K562 (cell line): ENCODE results near the gene GPS2. TPM values are rescaled to one million over a fixed set of nuclear protein-coding genes. Genes with fewer than 3 reads are reported as not detected.

Experiments
- GABPB1 ChIP-seq: sonication (generic); formaldehyde crosslinking; IDR thresholded peaks from 2 replicates; pipeline ENCODE4 v1.8.0; 2022; ENCODE audit warnings: mild to moderate bottlenecking, missing genetic modification reagents
- NFATC3 ChIP-seq: fragments of 450-650 bp; IDR thresholded peaks from 2 replicates; pipeline ENCODE4 v1.6.1; 2017; ENCODE audit warnings: mild to moderate bottlenecking
- NFIC ChIP-seq: fragments of 450-650 bp; IDR thresholded peaks from 2 replicates; pipeline ENCODE4 v1.6.1; 2017; ENCODE audit warnings: mild to moderate bottlenecking, inconsistent platforms
- NR2C1 ChIP-seq, 2 experiments: fragments of 450-650 bp; IDR thresholded peaks; 2 replicates each; pipeline ENCODE4 v1.6.1; 2017; ENCODE audit warnings: mild to moderate bottlenecking in 2 of 2, antibody characterized with exemption in 1 of 2, inconsistent platforms in 1 of 2, missing compliant biosample characterization in 1 of 2, missing genetic modification characterization in 1 of 2
- PHF8 ChIP-seq: fragments of 200-600 bp; sonication (generic); IDR thresholded peaks from 2 replicates; pipeline ENCODE4 v1.6.1; 2012; ENCODE audit warnings: mixed run types, mild to moderate bottlenecking, inconsistent platforms, low read length, moderate library complexity, borderline replicate concordance
- polyA plus RNA-seq, 8 experiments: library from polyadenylated mRNA; depleted of rRNA in 4 of 8; stranded (reverse) in 5 of 8; unstranded in 3 of 8; fragments of >200 nt; fragmentation: Nextera tagmentation in 2 of 8; fragmentation: Illumina TruSeq in 1 of 8; extraction: Ambion mirVana in 2 of 8; extraction: Trizol in 1 of 8; gene quantifications; 2 replicates each; pipeline versions ENCODE4 v1.2.1 to v1.2.3, GENCODE V29; 2011 to 2014; ENCODE audit warnings: inconsistent platforms in 1 of 8, missing spikeins in 1 of 8
- total RNA-seq, 7 experiments: library from RNA; depleted of rRNA in 6 of 7; stranded (reverse); fragments of >200 nt in 6 of 7; fragmentation: Illumina TruSeq in 2 of 7; extraction: Trizol in 2 of 7; gene quantifications; 2 replicates each; pipeline versions ENCODE4 v1.2.1 to v1.2.3, GENCODE V29; 2011 to 2021; ENCODE audit warnings: low replicate concordance in 1 of 7
- TF ChIP-seq, protein P1 (sequence below), 2 experiments: IDR thresholded peaks; 2 replicates each; pipeline ENCODE4 v1.6.1; 2012; ENCODE audit warnings: improper control_type of control experiment in 2 of 2, low read depth in 2 of 2, low read length in 2 of 2, borderline replicate concordance in 1 of 2
- TF ChIP-seq, protein P2 (sequence below): sonication (generic); formaldehyde crosslinking; IDR thresholded peaks from 2 replicates; pipeline ENCODE4 v1.8.0; 2022; ENCODE audit warnings: mild to moderate bottlenecking, missing genetic modification reagents
- TF ChIP-seq, protein P3 (sequence below): IDR thresholded peaks from 2 replicates; pipeline ENCODE4 v1.6.1; 2012; ENCODE audit warnings: low read depth, low read length, improper control_type of control experiment, borderline replicate concordance
- TF ChIP-seq, protein P4 (sequence below): sonication (generic); formaldehyde crosslinking; IDR thresholded peaks from 2 replicates; pipeline ENCODE4 v1.9.0; 2022; ENCODE audit warnings: mild to moderate bottlenecking, missing genetic modification reagents
- TF ChIP-seq, protein P5 (sequence below), 2 experiments: fragments of 450-650 bp; formaldehyde crosslinking in 1 of 2; IDR thresholded peaks; 2 replicates each; pipeline versions ENCODE4 v1.4.0 to v1.6.1; 2014 to 2020; ENCODE audit warnings: mild to moderate bottlenecking in 2 of 2, borderline replicate concordance in 1 of 2, low read depth in 1 of 2

GPS2 gene
- total and polyA plus RNA-seq, 9 of the 15 experiments (the other 6 are each of a cell fraction or from before 2014, with no cell fraction given), result 18.3 to 75.7 (median 37.0) TPM

DNA sequence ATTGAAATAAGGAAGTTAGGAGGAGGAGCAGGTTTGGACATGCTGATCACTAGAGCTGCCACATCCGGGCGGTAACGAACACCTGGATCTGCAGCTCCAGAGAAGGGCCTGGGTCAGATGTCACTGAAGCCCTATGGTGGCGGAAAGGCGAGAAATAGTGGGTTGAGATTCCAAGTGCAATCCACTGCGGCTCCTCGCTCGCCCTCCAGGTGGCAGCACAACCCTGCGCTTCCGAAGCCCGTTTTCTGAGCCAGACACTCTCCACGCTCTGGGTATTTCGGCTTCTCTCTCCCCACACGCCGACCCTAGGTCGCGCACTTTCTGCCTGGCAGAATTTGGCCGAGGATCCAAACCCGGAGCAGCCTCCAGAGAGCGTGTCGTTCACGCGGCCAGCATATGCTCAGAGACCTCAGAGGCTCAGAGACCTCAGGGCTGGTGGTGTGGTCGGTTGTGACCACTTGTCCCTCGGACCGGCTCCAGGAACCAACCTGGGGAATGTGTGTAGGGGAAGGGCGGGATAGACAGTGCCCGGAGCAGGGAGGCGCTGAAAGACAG is 34.6 kb downstream of the GPS2 start (continued):
- TF ChIP-seq PHF8 (0 out of 2 replicates have a peak, but pooled peaks have one; percentile 17), NFIC (peak; percentile 58), NFATC3 (no peak), GABPB1 (CRISPR knock-in tag) (peak; percentile 71; the same call in 1 of the 2 replicates), NR2C1 (IDR thresholded peaks at IDR 0.05) (peak; percentile 35; the same call in 1 of the 2 replicates), NR2C1 (tag; IDR thresholded peaks at IDR 0.05) (no peak)
- TF ChIP-seq, protein P1, sequence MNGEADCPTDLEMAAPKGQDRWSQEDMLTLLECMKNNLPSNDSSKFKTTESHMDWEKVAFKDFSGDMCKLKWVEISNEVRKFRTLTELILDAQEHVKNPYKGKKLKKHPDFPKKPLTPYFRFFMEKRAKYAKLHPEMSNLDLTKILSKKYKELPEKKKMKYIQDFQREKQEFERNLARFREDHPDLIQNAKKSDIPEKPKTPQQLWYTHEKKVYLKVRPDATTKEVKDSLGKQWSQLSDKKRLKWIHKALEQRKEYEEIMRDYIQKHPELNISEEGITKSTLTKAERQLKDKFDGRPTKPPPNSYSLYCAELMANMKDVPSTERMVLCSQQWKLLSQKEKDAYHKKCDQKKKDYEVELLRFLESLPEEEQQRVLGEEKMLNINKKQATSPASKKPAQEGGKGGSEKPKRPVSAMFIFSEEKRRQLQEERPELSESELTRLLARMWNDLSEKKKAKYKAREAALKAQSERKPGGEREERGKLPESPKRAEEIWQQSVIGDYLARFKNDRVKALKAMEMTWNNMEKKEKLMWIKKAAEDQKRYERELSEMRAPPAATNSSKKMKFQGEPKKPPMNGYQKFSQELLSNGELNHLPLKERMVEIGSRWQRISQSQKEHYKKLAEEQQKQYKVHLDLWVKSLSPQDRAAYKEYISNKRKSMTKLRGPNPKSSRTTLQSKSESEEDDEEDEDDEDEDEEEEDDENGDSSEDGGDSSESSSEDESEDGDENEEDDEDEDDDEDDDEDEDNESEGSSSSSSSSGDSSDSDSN (IDR thresholded peaks at IDR 0.05; ENCODE audit: borderline replicate concordance in 1 of 2, low read depth in 2 of 2, low read length in 2 of 2), result 0 out of 4 replicates have a peak, but pooled peaks have one; percentile 43 to 52
- TF ChIP-seq, protein P2, sequence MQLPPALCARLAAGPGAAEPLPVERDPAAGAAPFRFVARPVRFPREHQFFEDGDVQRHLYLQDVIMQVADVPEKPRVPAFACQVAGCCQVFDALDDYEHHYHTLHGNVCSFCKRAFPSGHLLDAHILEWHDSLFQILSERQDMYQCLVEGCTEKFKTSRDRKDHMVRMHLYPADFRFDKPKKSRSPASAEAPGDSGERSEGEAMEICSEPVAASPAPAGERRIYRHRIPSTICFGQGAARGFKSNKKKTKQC (CRISPR knock-in tag), result peak; percentile 86
- TF ChIP-seq, protein P3, sequence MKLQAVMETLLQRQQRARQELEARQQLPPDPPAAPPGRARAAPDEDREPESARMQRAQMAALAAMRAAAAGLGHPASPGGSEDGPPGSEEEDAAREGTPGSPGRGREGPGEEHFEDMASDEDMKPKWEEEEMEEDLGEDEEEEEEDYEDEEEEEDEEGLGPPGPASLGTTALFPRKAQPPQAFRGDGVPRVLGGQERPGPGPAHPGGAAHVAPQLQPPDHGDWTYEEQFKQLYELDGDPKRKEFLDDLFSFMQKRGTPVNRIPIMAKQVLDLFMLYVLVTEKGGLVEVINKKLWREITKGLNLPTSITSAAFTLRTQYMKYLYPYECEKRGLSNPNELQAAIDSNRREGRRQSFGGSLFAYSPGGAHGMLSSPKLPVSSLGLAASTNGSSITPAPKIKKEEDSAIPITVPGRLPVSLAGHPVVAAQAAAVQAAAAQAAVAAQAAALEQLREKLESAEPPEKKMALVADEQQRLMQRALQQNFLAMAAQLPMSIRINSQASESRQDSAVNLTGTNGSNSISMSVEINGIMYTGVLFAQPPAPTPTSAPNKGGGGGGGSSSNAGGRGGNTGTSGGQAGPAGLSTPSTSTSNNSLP, result no peak
- TF ChIP-seq, protein P4, sequence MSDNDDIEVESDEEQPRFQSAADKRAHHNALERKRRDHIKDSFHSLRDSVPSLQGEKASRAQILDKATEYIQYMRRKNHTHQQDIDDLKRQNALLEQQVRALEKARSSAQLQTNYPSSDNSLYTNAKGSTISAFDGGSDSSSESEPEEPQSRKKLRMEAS, result peak; percentile 89
- TF ChIP-seq, protein P5, sequence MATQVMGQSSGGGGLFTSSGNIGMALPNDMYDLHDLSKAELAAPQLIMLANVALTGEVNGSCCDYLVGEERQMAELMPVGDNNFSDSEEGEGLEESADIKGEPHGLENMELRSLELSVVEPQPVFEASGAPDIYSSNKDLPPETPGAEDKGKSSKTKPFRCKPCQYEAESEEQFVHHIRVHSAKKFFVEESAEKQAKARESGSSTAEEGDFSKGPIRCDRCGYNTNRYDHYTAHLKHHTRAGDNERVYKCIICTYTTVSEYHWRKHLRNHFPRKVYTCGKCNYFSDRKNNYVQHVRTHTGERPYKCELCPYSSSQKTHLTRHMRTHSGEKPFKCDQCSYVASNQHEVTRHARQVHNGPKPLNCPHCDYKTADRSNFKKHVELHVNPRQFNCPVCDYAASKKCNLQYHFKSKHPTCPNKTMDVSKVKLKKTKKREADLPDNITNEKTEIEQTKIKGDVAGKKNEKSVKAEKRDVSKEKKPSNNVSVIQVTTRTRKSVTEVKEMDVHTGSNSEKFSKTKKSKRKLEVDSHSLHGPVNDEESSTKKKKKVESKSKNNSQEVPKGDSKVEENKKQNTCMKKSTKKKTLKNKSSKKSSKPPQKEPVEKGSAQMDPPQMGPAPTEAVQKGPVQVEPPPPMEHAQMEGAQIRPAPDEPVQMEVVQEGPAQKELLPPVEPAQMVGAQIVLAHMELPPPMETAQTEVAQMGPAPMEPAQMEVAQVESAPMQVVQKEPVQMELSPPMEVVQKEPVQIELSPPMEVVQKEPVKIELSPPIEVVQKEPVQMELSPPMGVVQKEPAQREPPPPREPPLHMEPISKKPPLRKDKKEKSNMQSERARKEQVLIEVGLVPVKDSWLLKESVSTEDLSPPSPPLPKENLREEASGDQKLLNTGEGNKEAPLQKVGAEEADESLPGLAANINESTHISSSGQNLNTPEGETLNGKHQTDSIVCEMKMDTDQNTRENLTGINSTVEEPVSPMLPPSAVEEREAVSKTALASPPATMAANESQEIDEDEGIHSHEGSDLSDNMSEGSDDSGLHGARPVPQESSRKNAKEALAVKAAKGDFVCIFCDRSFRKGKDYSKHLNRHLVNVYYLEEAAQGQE (IDR thresholded peaks at IDR 0.05; ENCODE audit: borderline replicate concordance), result peak; percentile 91
- TF ChIP-seq, protein P5 (CRISPR knock-in tag; IDR thresholded peaks at IDR 0.05; ENCODE audit: low read depth), result no peak
